Midbrain (tissue), 1 donor: ENCODE results near the gene ALG5.

Source experiments
- DNase-seq: peaks from one replicate; lab custom pipeline; 2025; lab: John Stamatoyannopoulos, UW

Gene ALG5

DNA sequence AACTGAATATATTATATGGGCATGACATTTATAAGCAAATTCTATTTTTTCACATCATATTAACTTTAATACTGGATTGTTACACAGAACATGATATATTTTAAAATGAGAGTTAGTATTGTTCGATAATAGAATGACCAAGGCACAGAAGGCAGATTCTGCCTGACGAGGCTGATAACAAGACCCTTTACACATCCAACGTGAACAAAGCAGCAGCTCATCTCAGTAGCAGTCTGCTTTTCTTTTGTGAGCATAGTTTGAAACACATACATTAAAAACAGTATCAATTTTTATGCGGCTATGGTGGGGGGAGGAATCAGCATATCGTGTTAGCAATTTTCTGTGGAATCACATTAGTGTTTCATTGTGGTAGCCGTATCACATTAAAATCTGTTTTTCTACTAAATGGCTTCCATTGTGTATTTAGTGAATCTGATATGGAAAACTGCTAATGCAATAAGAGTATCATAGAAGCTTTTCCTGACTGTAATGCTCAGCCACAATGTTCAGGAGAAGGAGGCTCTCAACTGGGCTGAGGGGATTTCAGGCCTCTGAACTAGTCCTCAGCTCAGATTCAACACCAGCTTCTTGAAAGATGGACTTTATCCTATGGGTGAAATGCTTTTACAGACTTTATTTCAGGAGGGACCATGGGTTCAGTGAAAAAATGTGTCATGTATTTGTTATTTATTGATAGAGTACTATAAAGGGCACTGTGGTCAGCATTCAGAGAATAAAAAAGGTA is 83.1 kb downstream of the ALG5 start:
- peak; percentile 22 for DNase-seq

- DNase-seq, result peak; percentile 10
Measured at GRCh38 chr13:36915106-36915505, 84.0 kb downstream of the ALG5 start.

DNA sequence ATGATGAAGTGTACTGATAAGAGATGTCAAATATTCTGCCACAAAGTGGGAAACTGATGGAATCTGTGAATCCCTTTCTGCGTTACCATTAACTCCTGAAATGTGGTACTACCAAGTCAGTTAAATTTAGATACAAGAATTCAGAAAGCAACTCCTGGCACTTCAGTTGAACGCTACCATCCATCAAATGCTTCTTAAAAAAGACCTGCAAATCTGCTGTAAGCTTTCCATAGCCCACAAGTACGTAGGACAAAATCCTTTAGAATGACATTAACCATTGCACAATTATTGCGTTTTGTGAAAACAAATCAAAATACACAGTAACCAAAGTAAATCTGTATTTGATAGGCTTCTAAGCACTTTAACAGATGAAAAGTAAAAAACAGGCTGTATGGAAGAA is 84.5 kb downstream of the ALG5 start:
- no peak for DNase-seq

GRCh38 chr13:36913463-36913862 is 85.7 kb downstream of the ALG5 start:
- no peak for DNase-seq

DNA sequence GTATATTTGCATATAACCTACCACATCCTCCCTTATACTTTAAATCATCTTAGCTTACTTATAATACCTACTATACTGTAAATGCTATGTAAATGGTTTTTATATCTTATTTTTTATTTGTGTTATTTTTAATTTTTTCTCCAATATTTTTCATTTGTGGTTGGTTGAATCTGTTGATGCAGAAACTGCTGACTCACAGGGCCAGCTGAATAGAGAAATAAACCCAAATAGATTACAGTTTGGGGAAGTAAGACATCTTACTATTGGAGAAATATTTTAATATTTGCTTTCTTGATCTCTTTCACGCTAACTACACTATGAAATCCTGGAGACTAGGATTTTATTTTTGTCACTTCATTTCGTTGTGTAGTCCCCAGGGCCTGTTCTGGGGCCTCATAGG is 86.2 kb downstream of the ALG5 start:
- DNase-seq, result no peak

DNA sequence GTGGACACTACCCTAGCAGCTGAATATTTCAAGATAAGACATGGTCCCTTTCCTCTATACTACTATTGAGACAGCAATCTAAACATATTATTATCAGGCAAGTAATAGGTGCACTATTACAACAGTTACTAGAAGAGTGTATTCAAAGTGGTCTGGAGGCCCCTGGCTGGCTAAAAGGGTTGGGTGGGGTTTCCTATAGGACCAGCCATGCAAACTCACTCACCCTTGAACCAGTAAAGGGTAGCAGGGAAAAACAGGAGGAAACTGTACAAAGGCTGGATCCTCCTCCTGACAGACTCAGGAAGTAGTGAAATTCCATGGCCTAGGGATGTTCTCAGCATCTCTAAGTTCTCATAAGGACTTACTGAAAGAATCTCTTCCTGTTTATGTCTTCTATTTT is 86.8 kb downstream of the ALG5 start:
- no peak for DNase-seq

GRCh38 chr13:36910545-36910944 is 88.6 kb downstream of the ALG5 start:
- no peak for DNase-seq

DNA sequence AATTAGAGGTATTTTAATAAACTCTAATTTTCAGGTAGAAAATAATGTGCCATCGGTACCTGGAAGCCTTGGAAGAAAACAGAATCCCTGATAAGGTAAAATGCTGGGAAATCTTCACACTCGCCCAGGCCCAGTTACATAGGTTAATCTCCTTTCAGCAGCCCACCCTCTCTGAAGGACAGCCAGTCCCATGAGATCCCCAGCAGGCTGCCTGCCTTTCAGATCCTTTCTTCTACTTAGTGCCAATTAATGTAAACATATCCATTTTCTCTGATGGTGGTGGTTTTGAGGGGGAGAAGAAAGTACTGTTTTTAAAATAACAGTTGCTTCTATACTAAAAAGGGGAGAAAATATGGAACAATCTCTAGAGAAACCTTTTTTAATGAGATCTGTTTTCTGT is 91.3 kb downstream of the ALG5 start:
- DNase-seq, result no peak

DNA sequence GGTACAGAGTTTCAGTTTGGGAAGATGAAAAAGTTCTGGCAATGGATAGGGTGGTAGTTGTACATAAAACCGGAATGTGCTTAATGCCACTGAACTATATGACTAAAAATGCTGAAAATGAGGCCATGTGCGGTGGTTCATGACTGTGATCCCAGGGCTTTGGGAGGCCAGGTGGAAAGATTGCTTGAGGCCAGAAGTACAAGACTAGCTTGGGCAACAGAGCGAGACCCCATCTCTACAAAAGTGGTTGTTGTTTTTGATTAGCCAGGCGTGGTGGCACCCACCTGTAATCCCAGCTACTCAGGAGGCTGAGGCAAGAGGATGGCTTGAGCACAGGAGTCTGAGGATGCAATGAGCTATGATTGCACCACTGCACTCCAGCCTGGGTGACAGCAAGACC is 91.9 kb downstream of the ALG5 start:
- DNase-seq, result no peak

- DNase-seq, result no peak
Measured at GRCh38 chr13:36905944-36906343, 93.2 kb downstream of the ALG5 start.

GRCh38 chr13:36903925-36904595 is 95.1 kb downstream of the ALG5 start:
- no peak for DNase-seq
